Neural crest cell (in vitro differentiated cells): ENCODE measurements around the gene CNDP2. TPM values are rescaled to one million over a fixed set of nuclear protein-coding genes. Genes with fewer than 3 reads are reported as not detected.
A peak's percentile ranks its signal among the peaks of the same experiment; 100 is the strongest.

ENCODE experiments used
- DNase-seq: peaks from one replicate; pipeline ENCODE4 v3.0.0; 2021; ENCODE audit warnings: low read depth, mixed read lengths, low spot score
- H3K27ac Mint-ChIP-seq: one replicate; pipeline ENCODE4 v1.8.0; 2021; ENCODE audit warnings: mild to moderate bottlenecking, mixed read lengths; ENCODE audit not compliant: unreplicated experiment
- H3K27me3 Mint-ChIP-seq: 2 replicates; pipeline ENCODE4 v1.8.0; 2021; ENCODE audit warnings: low read depth, mild to moderate bottlenecking, mixed read lengths
- H3K36me3 Mint-ChIP-seq: 2 replicates; pipeline ENCODE4 v1.8.0; 2021; ENCODE audit warnings: low read depth, mild to moderate bottlenecking, mixed read lengths
- H3K4me1 Mint-ChIP-seq: 2 replicates; pipeline ENCODE4 v1.8.0; 2021; ENCODE audit warnings: mixed read lengths
- H3K4me3 Mint-ChIP-seq: one replicate; pipeline ENCODE4 v1.8.0; 2021; ENCODE audit warnings: mild to moderate bottlenecking, mixed read lengths
- H3K9me3 Mint-ChIP-seq: 2 replicates; pipeline ENCODE4 v1.8.0; 2021; ENCODE audit warnings: mixed read lengths
- CTCF ChIP-seq: fragments of 200-600 bp; sonication (generic); conservative IDR thresholded peaks from 2 replicates; pipeline ENCODE4 v1.5.0; 2021; ENCODE audit warnings: antibody characterized with exemption, mild to moderate bottlenecking
- total RNA-seq: library from RNA; stranded (reverse); gene quantifications from 2 replicates; pipeline ENCODE4 v1.2.1, GENCODE V29; 2021

The CNDP2 gene
- total RNA-seq, 1 donor from 2014 or later = 194 TPM

- Mint-ChIP-seq H3K4me3 (no peak overlapping the region), H3K4me1 (no peaks in the 10 kb centered on the region), H3K36me3 (peaks cover 2% of the 10 kb centered on the region), H3K9me3 (peaks cover 4% of the 10 kb centered on the region), H3K27ac (no peak overlapping the region), H3K27me3 (no peaks in the 10 kb centered on the region)
- DNase-seq = no peak
- no peak for TF ChIP-seq CTCF
These were observed 22.1 kb upstream of the CNDP2 start for GRCh38 chr18:74473976-74474640.

GRCh38 chr18:74476140-74476539, 20.0 kb upstream of the CNDP2 start:
- Mint-ChIP-seq H3K36me3 (no peaks in the 10 kb centered on the region), H3K4me1 (no peaks in the 10 kb centered on the region), H3K27me3 (no peaks in the 10 kb centered on the region), H3K27ac (no peak overlapping the region), H3K4me3 (no peak overlapping the region), H3K9me3 (no peaks in the 10 kb centered on the region)
- peak; percentile 64 for DNase-seq
- TF ChIP-seq CTCF = peak; percentile 70

DNA sequence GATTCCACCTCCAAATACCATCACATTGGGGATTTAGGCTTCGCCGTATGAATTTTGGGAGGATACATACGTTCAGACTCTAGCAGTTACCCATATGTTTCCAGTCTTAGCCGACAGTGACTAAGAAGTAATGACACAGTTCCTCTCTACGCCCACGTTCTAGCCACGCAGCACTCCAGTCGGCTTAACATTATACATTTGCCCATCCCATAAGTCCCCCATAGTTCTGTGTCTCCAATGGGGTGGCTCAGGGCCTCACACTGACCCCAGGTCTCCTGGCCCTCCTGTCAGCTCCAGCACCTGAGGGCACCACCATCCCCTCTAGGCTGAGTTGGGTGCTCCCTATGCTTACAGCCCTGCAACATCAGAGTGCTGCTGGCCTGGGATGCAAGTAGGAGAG, 18.4 kb upstream of the CNDP2 start:
- H3K4me3 Mint-ChIP-seq = no peak overlapping the region
- H3K4me1 Mint-ChIP-seq = no peaks in the 10 kb centered on the region
- no peaks in the 10 kb centered on the region for H3K36me3 Mint-ChIP-seq

GRCh38 chr18:74478316-74478715, 17.8 kb upstream of the CNDP2 start:
- H3K4me1 Mint-ChIP-seq = no peaks in the 10 kb centered on the region
- H3K27me3 Mint-ChIP-seq = no peaks in the 10 kb centered on the region
- no peak overlapping the region for H3K4me3 Mint-ChIP-seq
- no peaks in the 10 kb centered on the region for H3K9me3 Mint-ChIP-seq
- no peak overlapping the region for H3K27ac Mint-ChIP-seq
- no peak for TF ChIP-seq CTCF
- DNase-seq = no peak
- H3K36me3 Mint-ChIP-seq = no peaks in the 10 kb centered on the region

More for the DNA sequence above, 18.4 kb upstream of the CNDP2 start:
- no peak for DNase-seq
- Mint-ChIP-seq H3K27ac (no peak overlapping the region), H3K9me3 (no peaks in the 10 kb centered on the region), H3K27me3 (no peaks in the 10 kb centered on the region)
- TF ChIP-seq CTCF = no peak

DNA sequence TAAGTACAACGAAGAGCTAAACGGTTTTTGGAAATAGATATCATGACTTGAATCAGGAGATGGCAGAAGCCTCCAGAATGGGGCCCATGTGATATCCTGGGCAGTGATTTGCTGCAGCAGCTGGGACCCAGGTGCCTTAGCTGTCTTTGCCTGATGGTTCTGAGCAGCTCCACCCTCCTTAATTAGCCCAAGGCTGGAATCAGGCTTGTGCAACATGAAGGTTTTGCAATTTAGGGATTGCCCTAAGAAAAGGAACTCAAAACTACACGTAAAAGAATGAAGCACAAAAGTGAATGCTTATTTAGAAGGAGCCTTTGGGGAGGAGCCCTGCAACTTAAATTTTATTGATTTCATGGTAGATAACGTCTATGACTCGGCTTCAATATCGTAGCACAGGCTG, 17.3 kb upstream of the CNDP2 start:
- no peak overlapping the region for H3K27ac Mint-ChIP-seq
- H3K36me3 Mint-ChIP-seq = no peaks in the 10 kb centered on the region
- no peaks in the 10 kb centered on the region for H3K9me3 Mint-ChIP-seq

More for the DNA sequence above, 17.3 kb upstream of the CNDP2 start:
- no peak overlapping the region for H3K4me3 Mint-ChIP-seq
- DNase-seq = no peak
- H3K27me3 Mint-ChIP-seq = no peaks in the 10 kb centered on the region
- no peak for TF ChIP-seq CTCF
- H3K4me1 Mint-ChIP-seq = no peaks in the 10 kb centered on the region
